Fibroblast of lung (primary cell): ENCODE measurements around the gene SMARCAL1. TPM values are rescaled to one million over a fixed set of nuclear protein-coding genes. Genes with fewer than 3 reads are reported as not detected.

ENCODE experiments used
- DNase-seq, 2 donors: peaks; one replicate each; pipeline versions ENCODE4 v3.0.0 to v3.0.0-alpha.2; 2010; ENCODE audit warnings: low read depth in 2 of 2
- H2AFZ ChIP-seq: 2 replicates; pipeline ENCODE4 v1.5.1; 2012; ENCODE audit warnings: low read length, control low read depth, inconsistent platforms
- H3K27ac ChIP-seq: 2 replicates; pipeline ENCODE4 v1.5.1; 2011; ENCODE audit warnings: low read length, control low read depth; ENCODE audit not compliant: insufficient read depth
- H3K27me3 ChIP-seq: 2 replicates; pipeline ENCODE4 v1.5.1; 2011; ENCODE audit warnings: mild to moderate bottlenecking, low read length; ENCODE audit not compliant: control insufficient read depth, insufficient read depth
- H3K36me3 ChIP-seq: 2 replicates; pipeline ENCODE4 v1.5.1; 2011; ENCODE audit warnings: low read length; ENCODE audit not compliant: control insufficient read depth, insufficient read depth
- H3K4me1 ChIP-seq: 2 replicates; pipeline ENCODE4 v1.5.1; 2011; ENCODE audit warnings: low read length; ENCODE audit not compliant: control insufficient read depth, insufficient read depth; ENCODE audit errors: extremely low read depth
- H3K4me2 ChIP-seq: 2 replicates; pipeline ENCODE4 v1.5.1; 2011; ENCODE audit warnings: low read length, control low read depth; ENCODE audit not compliant: insufficient read depth; ENCODE audit errors: extremely low read depth
- H3K4me3 ChIP-seq, 4 experiments: fragments of 200-600 bp in 1 of 4; sonication (generic) in 1 of 4; replicated peaks in 1 of 4; 2 replicates each; pipeline ENCODE4 v1.5.1; 2011 to 2016; ENCODE audit warnings: low read length in 4 of 4, low read depth in 3 of 4, mild to moderate bottlenecking in 3 of 4, control low read depth in 2 of 4, inconsistent platforms in 1 of 4, mixed read lengths in 1 of 4; ENCODE audit not compliant: insufficient read depth in 1 of 4; ENCODE audit errors: control extremely low read depth in 1 of 4
- H3K79me2 ChIP-seq: 2 replicates; pipeline ENCODE4 v1.5.1; 2012; ENCODE audit warnings: mild to moderate bottlenecking, low read length, inconsistent platforms; ENCODE audit not compliant: control insufficient read depth, insufficient read depth
- H3K9ac ChIP-seq: 2 replicates; pipeline ENCODE4 v1.5.1; 2011; ENCODE audit warnings: mild to moderate bottlenecking, low read length, control low read depth; ENCODE audit not compliant: insufficient read depth
- H3K9me3 ChIP-seq: 2 replicates; pipeline ENCODE4 v1.5.1; 2012; ENCODE audit warnings: low read depth, low read length; ENCODE audit not compliant: control insufficient read depth, insufficient read depth
- H4K20me1 ChIP-seq: 2 replicates; pipeline ENCODE4 v1.5.1; 2011; ENCODE audit warnings: low read length; ENCODE audit not compliant: control insufficient read depth, insufficient read depth; ENCODE audit errors: extremely low read depth
- CTCF ChIP-seq, 2 donors: IDR thresholded peaks in 1 of 2; conservative IDR thresholded peaks in 1 of 2; 1 replicate in 1 of 2; 2 replicates in 1 of 2; pipeline ENCODE4 v1.5.1; 2011 to 2012; ENCODE audit warnings: low read length in 2 of 2, control low read depth in 1 of 2, inconsistent platforms in 1 of 2, low read depth in 1 of 2, mild to moderate bottlenecking in 1 of 2
- EZH2 ChIP-seq: IDR thresholded peaks from 2 replicates; pipeline ENCODE4 v1.5.1; 2012; ENCODE audit warnings: low read length, control low read depth, mild to moderate bottlenecking; ENCODE audit errors: missing control alignments
- polyA plus RNA-seq, 2 donors: library from polyadenylated mRNA; depleted of rRNA in 1 of 2; stranded (reverse) in 1 of 2; unstranded in 1 of 2; fragments of >200 nt; gene quantifications; 2 replicates each; pipeline ENCODE4 v1.2.1, GENCODE V29; 2011 to 2012; ENCODE audit warnings: missing spikeins in 1 of 2
- total RNA-seq: library from RNA; depleted of rRNA; stranded (reverse); fragments of >200 nt; gene quantifications from 2 replicates; pipeline ENCODE4 v1.2.1, GENCODE V29; 2014

SMARCAL1 gene
- total and polyA plus RNA-seq, 2 donors (not counting 1 experiment from before 2014, with no cell fraction given) = 21.5 to 25.1 TPM

- Histone ChIP-seq H3K36me3 (peaks cover 6% of the 10 kb centered on the region), H3K4me1 (peaks cover 2% of the 10 kb centered on the region), H3K27ac (no peak overlapping the region), H3K79me2 (no peaks in the 10 kb centered on the region), H4K20me1 (no peaks in the 10 kb centered on the region), H3K4me3 (no peak overlapping the region), H2AFZ (no peak overlapping the region), H3K9ac (no peak overlapping the region), H3K27me3 (no peaks in the 10 kb centered on the region), H3K4me2 (no peak overlapping the region), H3K9me3 (no peaks in the 10 kb centered on the region)
- TF ChIP-seq EZH2 (no peak), CTCF (conservative IDR thresholded peaks at IDR 0.05 in 1 of 2, IDR thresholded peaks at IDR 0.05 in 1 of 2; ENCODE audit: low read depth in 1 of 2, low read length in 2 of 2) (no peak)
- DNase-seq = no peak
Observed at GRCh38 chr2:216430811-216431530, 18.7 kb downstream of the SMARCAL1 start.

GRCh38 chr2:216431531-216431856 lies 19.2 kb downstream of the SMARCAL1 start:
- peaks cover 6% of the 10 kb centered on the region for H3K36me3 ChIP-seq
- no peak overlapping the region for H3K27ac ChIP-seq
- H2AFZ ChIP-seq = no peak overlapping the region
- H4K20me1 ChIP-seq = no peaks in the 10 kb centered on the region
- peaks cover 2% of the 10 kb centered on the region for H3K4me1 ChIP-seq
- H3K9ac ChIP-seq = no peak overlapping the region
- H3K9me3 ChIP-seq = no peaks in the 10 kb centered on the region
- no peak overlapping the region for H3K4me3 ChIP-seq
- no peaks in the 10 kb centered on the region for H3K79me2 ChIP-seq
- no peak overlapping the region for H3K4me2 ChIP-seq
- DNase-seq = no peak
- H3K27me3 ChIP-seq = no peaks in the 10 kb centered on the region
- TF ChIP-seq CTCF (conservative IDR thresholded peaks at IDR 0.05 in 1 of 2, IDR thresholded peaks at IDR 0.05 in 1 of 2; ENCODE audit: low read depth in 1 of 2, low read length in 2 of 2) (no peak), EZH2 (no peak)

- H3K36me3 ChIP-seq = peaks cover 14% of the 10 kb centered on the region
- no peak overlapping the region for H2AFZ ChIP-seq
- H3K4me2 ChIP-seq = no peak overlapping the region
- TF ChIP-seq EZH2 = no peak
- no peak for TF ChIP-seq CTCF (conservative IDR thresholded peaks at IDR 0.05 in 1 of 2, IDR thresholded peaks at IDR 0.05 in 1 of 2; ENCODE audit: low read depth in 1 of 2, low read length in 2 of 2)
- no peaks in the 10 kb centered on the region for H4K20me1 ChIP-seq
- H3K27ac ChIP-seq = no peak overlapping the region
- peak in 1 of 2 donors; percentile 72 for DNase-seq
- H3K9me3 ChIP-seq = no peaks in the 10 kb centered on the region
- no peak overlapping the region for H3K4me3 ChIP-seq
- H3K9ac ChIP-seq = no peak overlapping the region
- H3K27me3 ChIP-seq = no peaks in the 10 kb centered on the region
- no peaks in the 10 kb centered on the region for H3K4me1 ChIP-seq
- no peaks in the 10 kb centered on the region for H3K79me2 ChIP-seq
Observed at GRCh38 chr2:216436383-216436782, 24.1 kb downstream of the SMARCAL1 start.
